Ureter (tissue), 1 donor: Measurements from ENCODE around the gene SLC16A13. TPM values are rescaled to one million over a fixed set of nuclear protein-coding genes. Genes with fewer than 3 reads are reported as not detected.
"Not testable (repeated sequence)": the region's sequence is repeated elsewhere in the genome, so short reads cannot be mapped to it uniquely, and the experiment has no call there.

Experiments used
- DNase-seq: peaks from one replicate; pipeline ENCODE4 v3.0.0-alpha.2; 2020; ENCODE audit warnings: low spot score
- total RNA-seq: library from RNA; stranded (reverse); gene quantifications from one replicate; pipeline ENCODE4 v1.2.4, GENCODE V29; 2023
- donor health status: DM: yes; HTN: yes; CAD: no.

SLC16A13 gene
- total RNA-seq, 1 donor from 2014 or later: 6.7 TPM

GRCh38 chr17:7064261-7064660, 28.4 kb downstream of the SLC16A13 start:
- no peak for DNase-seq

GRCh38 chr17:7067198-7067597, 31.4 kb downstream of the SLC16A13 start:
- DNase-seq: no peak

- no peak for DNase-seq
Observed at GRCh38 chr17:7068268-7068667, 32.5 kb downstream of the SLC16A13 start.

GRCh38 chr17:7070712-7071111, 34.9 kb downstream of the SLC16A13 start:
- no peak for DNase-seq

GRCh38 chr17:7072406-7072805, 36.6 kb downstream of the SLC16A13 start:
- DNase-seq: no peak

- no peak for DNase-seq
Observed at GRCh38 chr17:7074931-7075330, 39.1 kb downstream of the SLC16A13 start.

GRCh38 chr17:7077911-7078546, 42.2 kb downstream of the SLC16A13 start:
- no peak for DNase-seq

GRCh38 chr17:7078711-7079110, 42.9 kb downstream of the SLC16A13 start:
- no peak for DNase-seq

GRCh38 chr17:7079581-7080455, 44.0 kb downstream of the SLC16A13 start, which contains the start of gene CLEC10A:
Gene CLEC10A (minus strand): TSS chr17:7080251. CDS start chr17:7078812, 1,439 bp downstream.
- no peak for DNase-seq

GRCh38 chr17:7080456-7081041, 44.7 kb downstream of the SLC16A13 start:
- DNase-seq: no peak

GRCh38 chr17:7081341-7082062, 45.7 kb downstream of the SLC16A13 start:
- DNase-seq: no peak

- no peak for DNase-seq
Observed at GRCh38 chr17:7083592-7083991, 47.8 kb downstream of the SLC16A13 start.

- DNase-seq: no peak
Observed at GRCh38 chr17:7084088-7084487, 48.3 kb downstream of the SLC16A13 start.

- DNase-seq: not testable (repeated sequence)
Observed at GRCh38 chr17:7088442-7088841, 52.6 kb downstream of the SLC16A13 start.

GRCh38 chr17:7089570-7089969, 53.8 kb downstream of the SLC16A13 start:
- not testable (repeated sequence) for DNase-seq

Other genes starting within 250 kb of the SLC16A13 start
- not detected for gene TEKT1, start 204.3 kb upstream of the SLC16A13 start, total RNA-seq
- 1.9 TPM for gene ALOX12, start 40.0 kb upstream of the SLC16A13 start, total RNA-seq
- gene RNASEK, start 23.4 kb upstream of the SLC16A13 start, total RNA-seq: 151 TPM
- gene BCL6B, start 13.0 kb upstream of the SLC16A13 start, total RNA-seq: 21.6 TPM
- 2.8 TPM for gene SLC16A11, start 8.1 kb downstream of the SLC16A13 start, total RNA-seq
- gene CLEC10A, start 44.2 kb downstream of the SLC16A13 start, total RNA-seq: 5.1 TPM
- gene ASGR2, start 78.8 kb downstream of the SLC16A13 start, total RNA-seq: not detected
- gene ASGR1, start 143.4 kb downstream of the SLC16A13 start, total RNA-seq: 2.6 TPM
- gene DLG4, start 183.8 kb downstream of the SLC16A13 start, total RNA-seq: 26.8 TPM
- 855 TPM for gene ACADVL, start 183.9 kb downstream of the SLC16A13 start, total RNA-seq
- 38.4 TPM for gene DVL2, start 198.5 kb downstream of the SLC16A13 start, total RNA-seq
- 37.6 TPM for gene PHF23, start 203.4 kb downstream of the SLC16A13 start, total RNA-seq
- 453 TPM for gene GABARAP, start 206.4 kb downstream of the SLC16A13 start, total RNA-seq
- gene CTDNEP1, start 215.7 kb downstream of the SLC16A13 start, total RNA-seq: 116 TPM
- 46.3 TPM for gene ELP5, start 216.2 kb downstream of the SLC16A13 start, total RNA-seq
- gene CLDN7, start 226.5 kb downstream of the SLC16A13 start, total RNA-seq: 157 TPM
- gene SLC2A4, start 245.7 kb downstream of the SLC16A13 start, total RNA-seq: 11.2 TPM